Measurements from ENCODE around the gene TRMT13.

Gene TRMT13

GRCh38 chr1:100151679-100152078, 18.7 kb downstream of the TRMT13 start:
- H3K4me3 ChIP-seq (ENCODE audit: low read length): no peak overlapping the region
- no peak for DNase-seq (ENCODE audit: low read depth)
- no peak for TF ChIP-seq CTCF (conservative IDR thresholded peaks at IDR 0.05; ENCODE audit: low read length)

GRCh38 chr1:100152271-100152670, 19.3 kb downstream of the TRMT13 start:
- DNase-seq (ENCODE audit: low read depth): no peak
- no peak for TF ChIP-seq CTCF (conservative IDR thresholded peaks at IDR 0.05; ENCODE audit: low read length)
- no peak overlapping the region for H3K4me3 ChIP-seq (ENCODE audit: low read length)

GRCh38 chr1:100162881-100163280, 29.9 kb downstream of the TRMT13 start:
- no peak for TF ChIP-seq CTCF (conservative IDR thresholded peaks at IDR 0.05; ENCODE audit: low read length)
- no peak overlapping the region for H3K4me3 ChIP-seq (ENCODE audit: low read length)
- DNase-seq (ENCODE audit: low read depth): no peak

GRCh38 chr1:100164216-100164615, 31.3 kb downstream of the TRMT13 start:
- DNase-seq (ENCODE audit: low read depth): peak; percentile 85
- H3K4me3 ChIP-seq (ENCODE audit: low read length): no peak overlapping the region
- no peak for TF ChIP-seq CTCF (conservative IDR thresholded peaks at IDR 0.05; ENCODE audit: low read length)

- no peak for TF ChIP-seq CTCF (conservative IDR thresholded peaks at IDR 0.05; ENCODE audit: low read length)
- H3K4me3 ChIP-seq (ENCODE audit: low read length): no peak overlapping the region
- DNase-seq (ENCODE audit: low read depth): no peak
Observed at GRCh38 chr1:100164702-100165101, 31.7 kb downstream of the TRMT13 start.

- no peak for TF ChIP-seq CTCF (conservative IDR thresholded peaks at IDR 0.05; ENCODE audit: low read length)
- no peak for DNase-seq (ENCODE audit: low read depth)
- H3K4me3 ChIP-seq (ENCODE audit: low read length): no peak overlapping the region
Observed at GRCh38 chr1:100168051-100168450, 35.1 kb downstream of the TRMT13 start.

- no peak for DNase-seq (ENCODE audit: low read depth)
- H3K4me3 ChIP-seq (ENCODE audit: low read length): no peak overlapping the region
- TF ChIP-seq CTCF (conservative IDR thresholded peaks at IDR 0.05; ENCODE audit: low read length): no peak
Observed at GRCh38 chr1:100177295-100178041, 44.5 kb downstream of the TRMT13 start.
